ENCODE measurements around the gene TSC1. TPM values are rescaled to one million over a fixed set of nuclear protein-coding genes. Genes with fewer than 3 reads are reported as not detected.

The TSC1 gene
- total RNA-seq, 1 experiment from 2014 or later = 19.3 TPM

DNA sequence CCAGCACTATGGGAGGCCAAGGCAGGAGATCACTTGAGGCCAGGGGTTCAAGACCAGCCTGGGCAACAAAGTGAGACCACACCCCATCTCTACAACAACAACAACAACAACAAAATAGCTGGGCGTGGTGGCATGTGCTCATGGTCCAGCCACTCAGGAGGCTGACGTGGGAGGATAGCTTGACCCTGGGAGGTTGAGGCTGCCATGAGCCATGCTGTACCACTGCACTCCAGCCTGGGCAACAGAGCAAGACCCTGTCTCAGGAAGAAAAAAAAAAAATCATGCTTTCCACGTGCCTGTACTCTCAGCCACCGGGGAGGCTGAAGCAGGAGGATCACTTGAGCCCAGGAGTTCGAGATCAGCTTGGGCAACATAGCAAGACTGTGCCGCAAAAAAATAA lies 29.5 kb downstream of the TSC1 start:
- no peak overlapping the region for H3K9ac ChIP-seq (ENCODE audit: low read length)
- no peak overlapping the region for H3K4me2 ChIP-seq (ENCODE audit: low read length)
- H2AFZ ChIP-seq (ENCODE audit: low read length) = no peak overlapping the region
- H3K9me3 ChIP-seq (ENCODE audit: low read length) = no peaks in the 10 kb centered on the region
- H3K36me3 ChIP-seq (ENCODE audit: low read depth, low read length) = peaks cover 18% of the 10 kb centered on the region; the same call in 1 of the 2 replicates
- no peaks in the 10 kb centered on the region for H3K4me1 ChIP-seq (ENCODE audit: insufficient read depth, low read length)
- no peaks in the 10 kb centered on the region for H3K79me2 ChIP-seq (ENCODE audit: low read length)
- ATAC-seq = no peak
- no peak for TF ChIP-seq EZH2phosphoT487 (IDR thresholded peaks at IDR 0.05; ENCODE audit: borderline replicate concordance, low read length)
- TF ChIP-seq, protein P1, sequence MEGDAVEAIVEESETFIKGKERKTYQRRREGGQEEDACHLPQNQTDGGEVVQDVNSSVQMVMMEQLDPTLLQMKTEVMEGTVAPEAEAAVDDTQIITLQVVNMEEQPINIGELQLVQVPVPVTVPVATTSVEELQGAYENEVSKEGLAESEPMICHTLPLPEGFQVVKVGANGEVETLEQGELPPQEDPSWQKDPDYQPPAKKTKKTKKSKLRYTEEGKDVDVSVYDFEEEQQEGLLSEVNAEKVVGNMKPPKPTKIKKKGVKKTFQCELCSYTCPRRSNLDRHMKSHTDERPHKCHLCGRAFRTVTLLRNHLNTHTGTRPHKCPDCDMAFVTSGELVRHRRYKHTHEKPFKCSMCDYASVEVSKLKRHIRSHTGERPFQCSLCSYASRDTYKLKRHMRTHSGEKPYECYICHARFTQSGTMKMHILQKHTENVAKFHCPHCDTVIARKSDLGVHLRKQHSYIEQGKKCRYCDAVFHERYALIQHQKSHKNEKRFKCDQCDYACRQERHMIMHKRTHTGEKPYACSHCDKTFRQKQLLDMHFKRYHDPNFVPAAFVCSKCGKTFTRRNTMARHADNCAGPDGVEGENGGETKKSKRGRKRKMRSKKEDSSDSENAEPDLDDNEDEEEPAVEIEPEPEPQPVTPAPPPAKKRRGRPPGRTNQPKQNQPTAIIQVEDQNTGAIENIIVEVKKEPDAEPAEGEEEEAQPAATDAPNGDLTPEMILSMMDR (conservative IDR thresholded peaks at IDR 0.05; ENCODE audit: low read depth, low read length) = no peak
- TF ChIP-seq EZH2 (IDR thresholded peaks at IDR 0.05; ENCODE audit: low read length, unreplicated experiment) = no peak
- POLR2A ChIA-PET (ENCODE audit: unreplicated experiment) = no interaction called here
- intact Hi-C loops (cut with micrococcal nuclease) = no loop called here
- H3K4me3 ChIP-seq (ENCODE audit: low read length) = no peak overlapping the region
- H3K27me3 ChIP-seq (ENCODE audit: low read length) = no peaks in the 10 kb centered on the region
- H4K20me1 ChIP-seq (ENCODE audit: low read length) = no peaks in the 10 kb centered on the region
- no peaks in the 10 kb centered on the region for H3F3A ChIP-seq (ENCODE audit: low read length, unreplicated experiment)
- H3K9me2 ChIP-seq (replicated peaks; ENCODE audit: low read length) = no peaks in the 10 kb centered on the region
- no peak for DNase-seq
- no peak overlapping the region for H3K27ac ChIP-seq (ENCODE audit: low read length)
- BruUV-seq (replicated peaks) = no TSS peak
- CTCF ChIA-PET = no interaction called here

GRCh38 chr9:132912131-132912530 lies 32.3 kb downstream of the TSC1 start:
- POLR2A ChIA-PET (ENCODE audit: unreplicated experiment) = no interaction called here
- no peaks in the 10 kb centered on the region for H3K9me2 ChIP-seq (replicated peaks; ENCODE audit: low read length)
- DNase-seq (no peak), ATAC-seq (no peak)
- H3K27me3 ChIP-seq (ENCODE audit: low read length) = no peaks in the 10 kb centered on the region
- H3F3A ChIP-seq (ENCODE audit: low read length, unreplicated experiment) = no peaks in the 10 kb centered on the region
- no peak overlapping the region for H2AFZ ChIP-seq (ENCODE audit: low read length)
- H3K4me1 ChIP-seq (ENCODE audit: insufficient read depth, low read length) = no peaks in the 10 kb centered on the region
- no TSS peak for BruUV-seq (replicated peaks)
- H3K36me3 ChIP-seq (ENCODE audit: low read depth, low read length) = peaks cover 18% of the 10 kb centered on the region; the same call in 1 of the 2 replicates
- no peaks in the 10 kb centered on the region for H4K20me1 ChIP-seq (ENCODE audit: low read length)
- H3K27ac ChIP-seq (ENCODE audit: low read length) = no peak overlapping the region
- H3K4me3 ChIP-seq (ENCODE audit: low read length) = no peak overlapping the region
- H3K4me2 ChIP-seq (ENCODE audit: low read length) = no peak overlapping the region
- intact Hi-C loops (cut with micrococcal nuclease) = no loop called here
- no peaks in the 10 kb centered on the region for H3K9me3 ChIP-seq (ENCODE audit: low read length)
- CTCF ChIA-PET = no interaction called here
- TF ChIP-seq EZH2 (IDR thresholded peaks at IDR 0.05; ENCODE audit: low read length, unreplicated experiment) = no peak
- TF ChIP-seq, protein P1 (conservative IDR thresholded peaks at IDR 0.05; ENCODE audit: low read depth, low read length) = no peak
- TF ChIP-seq EZH2phosphoT487 (IDR thresholded peaks at IDR 0.05; ENCODE audit: borderline replicate concordance, low read length) = no peak
- no peaks in the 10 kb centered on the region for H3K79me2 ChIP-seq (ENCODE audit: low read length)
- H3K9ac ChIP-seq (ENCODE audit: low read length) = no peak overlapping the region

- Histone ChIP-seq H3K27me3 (ENCODE audit: low read length) (no peaks in the 10 kb centered on the region), H3F3A (ENCODE audit: low read length, unreplicated experiment) (no peaks in the 10 kb centered on the region), H3K4me1 (ENCODE audit: insufficient read depth, low read length) (no peaks in the 10 kb centered on the region), H3K9ac (ENCODE audit: low read length) (no peak overlapping the region), H3K9me3 (ENCODE audit: low read length) (no peaks in the 10 kb centered on the region), H3K9me2 (replicated peaks; ENCODE audit: low read length) (no peaks in the 10 kb centered on the region), H3K4me3 (ENCODE audit: low read length) (no peak overlapping the region), H3K4me2 (ENCODE audit: low read length) (no peak overlapping the region), H3K27ac (ENCODE audit: low read length) (no peak overlapping the region), H2AFZ (ENCODE audit: low read length) (no peak overlapping the region), H4K20me1 (ENCODE audit: low read length) (no peaks in the 10 kb centered on the region), H3K36me3 (ENCODE audit: low read depth, low read length) (peaks cover 18% of the 10 kb centered on the region; the same call in 1 of the 2 replicates), H3K79me2 (ENCODE audit: low read length) (no peaks in the 10 kb centered on the region)
- ATAC-seq (no peak), DNase-seq (no peak)
- POLR2A ChIA-PET (ENCODE audit: unreplicated experiment) = no interaction called here
- CTCF ChIA-PET = no interaction called here
- intact Hi-C loops (cut with micrococcal nuclease) = no loop called here
- TF ChIP-seq EZH2phosphoT487 (IDR thresholded peaks at IDR 0.05; ENCODE audit: borderline replicate concordance, low read length) = no peak
- no peak for TF ChIP-seq EZH2 (IDR thresholded peaks at IDR 0.05; ENCODE audit: low read length, unreplicated experiment)
- TF ChIP-seq, protein P1 (conservative IDR thresholded peaks at IDR 0.05; ENCODE audit: low read depth, low read length) = no peak
- BruUV-seq (replicated peaks) = no TSS peak
Measured at GRCh38 chr9:132910376-132910775, 34.0 kb downstream of the TSC1 start.

All from PC-3 (cell line).